Measurements from ENCODE around the gene PEX1. TPM values are rescaled to one million over a fixed set of nuclear protein-coding genes. Genes with fewer than 3 reads are reported as not detected.

Gene PEX1
- polyA plus RNA-seq, 1 donor from 2014 or later: 108 TPM

DNA sequence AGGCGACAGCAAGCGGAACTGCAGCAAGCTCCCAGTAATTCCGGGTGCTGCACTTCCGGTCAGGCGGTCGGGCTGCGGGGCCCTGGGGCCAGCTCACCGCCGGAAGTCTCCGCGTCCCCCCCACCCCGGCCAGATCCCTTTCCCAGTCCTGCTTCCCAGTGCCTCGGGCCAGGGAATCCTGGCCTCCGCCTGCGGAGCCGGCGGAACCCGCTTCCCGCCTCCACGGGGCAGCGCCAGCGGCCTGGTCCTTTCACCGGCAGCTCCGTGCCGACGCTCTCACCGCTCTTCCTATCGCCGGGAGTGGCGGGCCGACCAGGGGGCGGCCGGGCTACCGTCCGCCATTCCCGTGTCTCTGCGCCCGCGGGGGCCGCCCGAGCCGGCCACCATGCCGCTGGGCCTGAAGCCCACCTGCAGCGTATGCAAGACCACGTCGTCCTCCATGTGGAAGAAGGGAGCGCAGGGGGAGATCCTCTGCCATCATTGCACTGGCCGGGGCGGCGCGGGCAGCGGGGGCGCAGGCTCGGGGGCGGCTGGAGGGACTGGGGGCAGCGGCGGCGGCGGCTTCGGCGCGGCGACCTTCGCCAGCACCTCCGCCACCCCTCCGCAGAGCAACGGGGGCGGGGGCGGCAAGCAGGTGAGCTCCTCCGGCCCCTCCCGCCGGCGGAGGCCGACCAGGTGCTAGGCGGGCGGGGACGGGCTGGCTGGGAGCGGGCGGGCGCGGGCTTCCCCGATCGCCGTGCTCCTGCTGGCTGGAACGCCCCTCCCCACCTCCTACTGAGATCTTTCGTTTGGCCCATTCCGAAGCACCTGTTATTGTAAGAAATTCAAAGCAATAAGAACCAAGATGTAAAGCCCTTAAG lies 80.7 kb downstream of the PEX1 start, which contains the start of gene GATAD1:
TSS of gene GATAD1 (plus strand) at position 138 of the 860 bp plus-strand sequence. CDS start at position 386, 248 bp downstream.
- Histone ChIP-seq H3K9me3 (ENCODE audit: low read length) (no peaks in the 10 kb centered on the region), H3K27ac (ENCODE audit: low read length) (peak within 1 kb of the TSS; percentile 84), H4K20me1 (ENCODE audit: insufficient read depth) (no peaks in the 10 kb centered on the region), H3K27me3 (ENCODE audit: insufficient read depth, low read depth, low read length) (no peaks in the 10 kb centered on the region), H3K4me2 (ENCODE audit: low read length) (peak within 1 kb of the TSS; percentile 71), H3K79me2 (replicated peaks; ENCODE audit: insufficient read depth, low read length) (peaks cover 5% of the 10 kb centered on the region), H3K4me3 (ENCODE audit: low read length) (peak within 1 kb of the TSS; percentile 98), H3K36me3 (ENCODE audit: insufficient read depth, low read length) (peaks cover 5% of the 10 kb centered on the region), H3F3A (ENCODE audit: insufficient read depth, low read length, poor library complexity, severe bottlenecking) (peaks cover 2% of the 10 kb centered on the region), H3K9me2 (ENCODE audit: insufficient read depth, low read length) (no peaks in the 10 kb centered on the region), H3K9ac (ENCODE audit: low read length) (peak within 1 kb of the TSS; percentile 95), H2AFZ (ENCODE audit: low read depth, low read length) (peak within 1 kb of the TSS; percentile 88)
- peak; percentile 29 for TF ChIP-seq TAF1 (IDR thresholded peaks at IDR 0.05; ENCODE audit: low read depth)
- no peak for TF ChIP-seq EZH2 (IDR thresholded peaks at IDR 0.05; ENCODE audit: borderline replicate concordance, insufficient read depth, low read length, poor library complexity, severe bottlenecking)
- TF ChIP-seq SMC3 (conservative IDR thresholded peaks at IDR 0.05; ENCODE audit: poor library complexity): peak; percentile 22
- TF ChIP-seq REST (IDR thresholded peaks at IDR 0.05; ENCODE audit: borderline replicate concordance): peak; percentile 93
- TF ChIP-seq, protein P1, sequence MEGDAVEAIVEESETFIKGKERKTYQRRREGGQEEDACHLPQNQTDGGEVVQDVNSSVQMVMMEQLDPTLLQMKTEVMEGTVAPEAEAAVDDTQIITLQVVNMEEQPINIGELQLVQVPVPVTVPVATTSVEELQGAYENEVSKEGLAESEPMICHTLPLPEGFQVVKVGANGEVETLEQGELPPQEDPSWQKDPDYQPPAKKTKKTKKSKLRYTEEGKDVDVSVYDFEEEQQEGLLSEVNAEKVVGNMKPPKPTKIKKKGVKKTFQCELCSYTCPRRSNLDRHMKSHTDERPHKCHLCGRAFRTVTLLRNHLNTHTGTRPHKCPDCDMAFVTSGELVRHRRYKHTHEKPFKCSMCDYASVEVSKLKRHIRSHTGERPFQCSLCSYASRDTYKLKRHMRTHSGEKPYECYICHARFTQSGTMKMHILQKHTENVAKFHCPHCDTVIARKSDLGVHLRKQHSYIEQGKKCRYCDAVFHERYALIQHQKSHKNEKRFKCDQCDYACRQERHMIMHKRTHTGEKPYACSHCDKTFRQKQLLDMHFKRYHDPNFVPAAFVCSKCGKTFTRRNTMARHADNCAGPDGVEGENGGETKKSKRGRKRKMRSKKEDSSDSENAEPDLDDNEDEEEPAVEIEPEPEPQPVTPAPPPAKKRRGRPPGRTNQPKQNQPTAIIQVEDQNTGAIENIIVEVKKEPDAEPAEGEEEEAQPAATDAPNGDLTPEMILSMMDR (IDR thresholded peaks at IDR 0.05; ENCODE audit: poor library complexity, severe bottlenecking): no peak
- peak; percentile 85 for TF ChIP-seq POLR2AphosphoS5 (IDR thresholded peaks at IDR 0.05)
- no peak for TF ChIP-seq RAD21 (conservative IDR thresholded peaks at IDR 0.05)
- no peak for TF ChIP-seq EP300 (conservative IDR thresholded peaks at IDR 0.05; ENCODE audit: poor library complexity, severe bottlenecking)
- TF ChIP-seq MXI1 (conservative IDR thresholded peaks at IDR 0.05; ENCODE audit: poor library complexity, severe bottlenecking): peak; percentile 90

GRCh38 chr7:92446869-92447344 lies 81.4 kb downstream of the PEX1 start:
- H3K27ac ChIP-seq (ENCODE audit: low read length): peak overlapping the region; percentile 84

More at GRCh38 chr7:92446869-92447344, 81.4 kb downstream of the PEX1 start:
- TF ChIP-seq MXI1 (conservative IDR thresholded peaks at IDR 0.05; ENCODE audit: poor library complexity, severe bottlenecking): no peak
- TF ChIP-seq RAD21 (conservative IDR thresholded peaks at IDR 0.05): peak; percentile 92
- TF ChIP-seq REST (IDR thresholded peaks at IDR 0.05; ENCODE audit: borderline replicate concordance): no peak
- no peak for TF ChIP-seq EZH2 (IDR thresholded peaks at IDR 0.05; ENCODE audit: borderline replicate concordance, insufficient read depth, low read length, poor library complexity, severe bottlenecking)
- TF ChIP-seq POLR2AphosphoS5 (IDR thresholded peaks at IDR 0.05): no peak
- peak; percentile 83 for TF ChIP-seq SMC3 (conservative IDR thresholded peaks at IDR 0.05; ENCODE audit: poor library complexity)
- TF ChIP-seq, protein P1 (IDR thresholded peaks at IDR 0.05; ENCODE audit: poor library complexity, severe bottlenecking): peak; percentile 97
- TF ChIP-seq EP300 (conservative IDR thresholded peaks at IDR 0.05; ENCODE audit: poor library complexity, severe bottlenecking): no peak
- no peak for TF ChIP-seq TAF1 (IDR thresholded peaks at IDR 0.05; ENCODE audit: low read depth)
- Histone ChIP-seq H3K79me2 (replicated peaks; ENCODE audit: insufficient read depth, low read length) (peaks cover 5% of the 10 kb centered on the region), H3K36me3 (ENCODE audit: insufficient read depth, low read length) (peaks cover 4% of the 10 kb centered on the region), H2AFZ (ENCODE audit: low read depth, low read length) (no peak overlapping the region), H3F3A (ENCODE audit: insufficient read depth, low read length, poor library complexity, severe bottlenecking) (peaks cover 2% of the 10 kb centered on the region), H3K4me2 (ENCODE audit: low read length) (no peak overlapping the region), H3K9ac (ENCODE audit: low read length) (peak overlapping the region; percentile 95), H3K9me3 (ENCODE audit: low read length) (no peaks in the 10 kb centered on the region), H3K27me3 (ENCODE audit: insufficient read depth, low read depth, low read length) (no peaks in the 10 kb centered on the region), H3K4me3 (ENCODE audit: low read length) (peak overlapping the region; percentile 98), H3K9me2 (ENCODE audit: insufficient read depth, low read length) (no peaks in the 10 kb centered on the region), H4K20me1 (ENCODE audit: insufficient read depth) (no peaks in the 10 kb centered on the region)
